Spleen (tissue), 7 donors: ENCODE measurements around the gene GRIK4.

Experiments used
- CTCF ChIP-seq, 11 experiments: fragments of 200-600 bp in 7 of 11; fragments of 450-650 bp in 4 of 11; sonication (generic) in 4 of 11; IDR thresholded peaks in 8 of 11; conservative IDR thresholded peaks in 3 of 11; 1 replicate in 7 of 11; 2 replicates in 4 of 11; pipeline versions ENCODE4 v1.4.0 to v1.8.0; 2016 to 2021; ENCODE audit warnings: antibody characterized with exemption in 11 of 11, inconsistent platforms in 4 of 11, mild to moderate bottlenecking in 1 of 11
- POLR2A ChIP-seq, 3 donors: fragments of 450-650 bp; IDR thresholded peaks; one replicate each; pipeline ENCODE4 v1.5.1; 2017; ENCODE audit warnings: antibody characterized with exemption in 3 of 3, mild to moderate bottlenecking in 1 of 3
- POLR2AphosphoS5 ChIP-seq, 3 donors: sonication (generic); formaldehyde crosslinking; IDR thresholded peaks; one replicate each; pipeline ENCODE4 v1.5.1; 2017; ENCODE audit warnings: antibody characterized with exemption in 3 of 3
- donor health status: DM: no; HTN: no; CAD: no; lungs with moderate emphysema.
- donor health status: DM: no; HTN: no; CAD: no.
- donor health status: DM: no; HTN: no; CAD: no.

GRCh38 chr11:120907971-120908370 lies 396.4 kb downstream of the GRIK4 start:
- TF ChIP-seq CTCF (IDR thresholded peaks at IDR 0.05 in 8 of 11, conservative IDR thresholded peaks at IDR 0.05 in 3 of 11) (no peak), POLR2A (IDR thresholded peaks at IDR 0.05) (no peak), POLR2AphosphoS5 (IDR thresholded peaks at IDR 0.05) (no peak)
